Measurements from ENCODE around the gene LYZL4. TPM values are rescaled to one million over a fixed set of nuclear protein-coding genes. Genes with fewer than 3 reads are reported as not detected.

LYZL4 gene
- total RNA-seq, 2 experiments from 2014 or later = not detected

- no peaks in the 10 kb centered on the region for H4K20me1 ChIP-seq (ENCODE audit: insufficient read depth, low read length)
- ChIA-PET CTCF (ENCODE audit: unreplicated experiment) (no interaction called here), POLR2A (interaction anchor here (0.6 kb wide), 1 partner anchor 813 kb away, joined by 3 read pairs; no protein-coding TSS in a partner anchor)
- peaks cover 12% of the 10 kb centered on the region for H3K4me1 ChIP-seq (ENCODE audit: insufficient read depth, low read length, poor library complexity, severe bottlenecking)
- H3K9me3 ChIP-seq (ENCODE audit: low read length) = no peaks in the 10 kb centered on the region
- BruUV-seq (replicated peaks) = no TSS peak
- intact Hi-C loops (cut with micrococcal nuclease; ENCODE audit: unreplicated experiment) = no loop called here
- no peak overlapping the region for H3K27ac ChIP-seq (ENCODE audit: low read depth, low read length, poor library complexity, severe bottlenecking)
- H3K4me3 ChIP-seq (ENCODE audit: low read depth, low read length, poor library complexity, severe bottlenecking) = no peak overlapping the region
- H3K79me2 ChIP-seq (ENCODE audit: insufficient read depth, low read depth, low read length) = no peaks in the 10 kb centered on the region
- peak overlapping the region; percentile 2; the same call in 1 of the 2 replicates for H3K4me2 ChIP-seq (ENCODE audit: low read length)
- TF ChIP-seq EZH2phosphoT487 (IDR thresholded peaks at IDR 0.05; ENCODE audit: borderline replicate concordance, low read depth, low read length) = no peak
- no peak for TF ChIP-seq CTCF (conservative IDR thresholded peaks at IDR 0.05; ENCODE audit: low read length)
- peak overlapping the region; percentile 53; the same call in 1 of the 2 replicates for H2AFZ ChIP-seq (ENCODE audit: low read length)
- no peaks in the 10 kb centered on the region for H3K9me2 ChIP-seq (ENCODE audit: insufficient read depth, low read length)
- DNase-seq (ENCODE audit: low spot score) = peak; percentile 24
- H3K36me3 ChIP-seq (ENCODE audit: insufficient read depth, low read length) = no peaks in the 10 kb centered on the region
These were observed 40.2 kb upstream of the LYZL4 start for GRCh38 chr3:42450567-42450966.

- no peak overlapping the region for H3K4me3 ChIP-seq (ENCODE audit: low read depth, low read length, poor library complexity, severe bottlenecking)
- no peak for TF ChIP-seq EZH2phosphoT487 (IDR thresholded peaks at IDR 0.05; ENCODE audit: borderline replicate concordance, low read depth, low read length)
- no peak for TF ChIP-seq CTCF (conservative IDR thresholded peaks at IDR 0.05; ENCODE audit: low read length)
- H3K36me3 ChIP-seq (ENCODE audit: insufficient read depth, low read length) = no peaks in the 10 kb centered on the region
- no peaks in the 10 kb centered on the region for H3K9me3 ChIP-seq (ENCODE audit: low read length)
- no peak overlapping the region for H3K4me2 ChIP-seq (ENCODE audit: low read length)
- H3K27ac ChIP-seq (ENCODE audit: low read depth, low read length, poor library complexity, severe bottlenecking) = no peak overlapping the region
- no peak overlapping the region for H2AFZ ChIP-seq (ENCODE audit: low read length)
- no peaks in the 10 kb centered on the region for H3K9me2 ChIP-seq (ENCODE audit: insufficient read depth, low read length)
- intact Hi-C loops (cut with micrococcal nuclease; ENCODE audit: unreplicated experiment) = no loop called here
- H3K4me1 ChIP-seq (ENCODE audit: insufficient read depth, low read length, poor library complexity, severe bottlenecking) = peaks cover 12% of the 10 kb centered on the region
- no TSS peak for BruUV-seq (replicated peaks)
- POLR2A ChIA-PET = no interaction called here
- CTCF ChIA-PET (ENCODE audit: unreplicated experiment) = no interaction called here
- H4K20me1 ChIP-seq (ENCODE audit: insufficient read depth, low read length) = no peaks in the 10 kb centered on the region
- no peak for DNase-seq (ENCODE audit: low spot score)
- no peaks in the 10 kb centered on the region for H3K79me2 ChIP-seq (ENCODE audit: insufficient read depth, low read depth, low read length)
These were observed 37.1 kb upstream of the LYZL4 start for GRCh38 chr3:42447481-42447880.

- POLR2A ChIA-PET = no interaction called here
- BruUV-seq (replicated peaks) = no TSS peak
- Histone ChIP-seq H3K79me2 (ENCODE audit: insufficient read depth, low read depth, low read length) (no peaks in the 10 kb centered on the region), H3K4me1 (ENCODE audit: insufficient read depth, low read length, poor library complexity, severe bottlenecking) (peaks cover 11% of the 10 kb centered on the region), H3K36me3 (ENCODE audit: insufficient read depth, low read length) (no peaks in the 10 kb centered on the region), H3K9me2 (ENCODE audit: insufficient read depth, low read length) (no peaks in the 10 kb centered on the region), H4K20me1 (ENCODE audit: insufficient read depth, low read length) (no peaks in the 10 kb centered on the region), H3K4me2 (ENCODE audit: low read length) (no peak overlapping the region), H3K9me3 (ENCODE audit: low read length) (no peaks in the 10 kb centered on the region), H2AFZ (ENCODE audit: low read length) (no peak overlapping the region), H3K27ac (ENCODE audit: low read depth, low read length, poor library complexity, severe bottlenecking) (no peak overlapping the region), H3K4me3 (ENCODE audit: low read depth, low read length, poor library complexity, severe bottlenecking) (no peak overlapping the region)
- DNase-seq (ENCODE audit: low spot score) = no peak
- intact Hi-C loops (cut with micrococcal nuclease; ENCODE audit: unreplicated experiment) = no loop called here
- TF ChIP-seq EZH2phosphoT487 (IDR thresholded peaks at IDR 0.05; ENCODE audit: borderline replicate concordance, low read depth, low read length) (no peak), CTCF (conservative IDR thresholded peaks at IDR 0.05; ENCODE audit: low read length) (no peak)
- CTCF ChIA-PET (ENCODE audit: unreplicated experiment) = interaction anchor here (0.6 kb wide), 1 partner anchor 100 kb away, joined by 3 read pairs; no protein-coding TSS in a partner anchor
These were observed 36.0 kb upstream of the LYZL4 start for GRCh38 chr3:42446111-42447050.
